ENCODE results near the gene NIM1K. TPM values are rescaled to one million over a fixed set of nuclear protein-coding genes. Genes with fewer than 3 reads are reported as not detected.
A peak's percentile ranks its signal among the peaks of the same experiment; 100 is the strongest.
"Not testable (repeated sequence)": the region's sequence is repeated elsewhere in the genome, so short reads cannot be mapped to it uniquely, and the experiment has no call there.

NIM1K gene
- total and polyA plus RNA-seq, 2 experiments from 2014 or later, result 1.2 to 4.9 TPM

GRCh38 chr5:43195670-43196265 is 3.7 kb downstream of the NIM1K start:
- WGBS, 2 experiments (ENCODE audit: low coverage in 1 of 2, low lambda C conversion rate in 2 of 2, missing lambda C conversion rate in 2 of 2), result 74 to 75% methylated on average over 7 of the region's 7 CpGs
- H3K9me3 ChIP-seq (ENCODE audit: low read depth), result no peaks in the 10 kb centered on the region
- H3K27me3 ChIP-seq (replicated peaks; ENCODE audit: insufficient read depth), result no peaks in the 10 kb centered on the region
- no peaks in the 10 kb centered on the region for H4K20me1 ChIP-seq (ENCODE audit: insufficient read depth)
- DNase-seq, result no peak
- no peak overlapping the region for H2AFZ ChIP-seq
- no peak overlapping the region for H3K27ac ChIP-seq
- H3K36me3 ChIP-seq (ENCODE audit: low read depth), result no peaks in the 10 kb centered on the region
- peaks cover 6% of the 10 kb centered on the region for H3K4me1 ChIP-seq (ENCODE audit: insufficient read depth)
- TF ChIP-seq EZH2 (IDR thresholded peaks at IDR 0.05; ENCODE audit: insufficient read depth, poor library complexity, severe bottlenecking) (no peak), EZH2phosphoT487 (IDR thresholded peaks at IDR 0.05; ENCODE audit: insufficient read depth, low read depth) (no peak)
- no peak overlapping the region for H3K4me3 ChIP-seq
- no peak overlapping the region for H3K9ac ChIP-seq
- no peak overlapping the region for H3K4me2 ChIP-seq (ENCODE audit: unreplicated experiment)
- H3F3A ChIP-seq (ENCODE audit: insufficient read depth), result peaks cover 16% of the 10 kb centered on the region
- no peaks in the 10 kb centered on the region for H3K79me2 ChIP-seq (ENCODE audit: insufficient read depth)
- no peaks in the 10 kb centered on the region for H3K9me2 ChIP-seq (ENCODE audit: insufficient read depth)
- in situ Hi-C loops (cut with MboI), result no loop called here

GRCh38 chr5:43197535-43197934 is 5.5 kb downstream of the NIM1K start:
- DNase-seq, result no peak
- Histone ChIP-seq H3F3A (ENCODE audit: insufficient read depth) (peaks cover 9% of the 10 kb centered on the region; the same call in 1 of the 2 replicates), H2AFZ (no peak overlapping the region), H3K4me2 (ENCODE audit: unreplicated experiment) (no peak overlapping the region), H3K79me2 (ENCODE audit: insufficient read depth) (no peaks in the 10 kb centered on the region), H3K9me2 (ENCODE audit: insufficient read depth) (no peaks in the 10 kb centered on the region), H3K27ac (no peak overlapping the region), H3K4me1 (ENCODE audit: insufficient read depth) (peaks cover 6% of the 10 kb centered on the region), H3K4me3 (no peak overlapping the region), H3K36me3 (ENCODE audit: low read depth) (no peaks in the 10 kb centered on the region), H3K27me3 (replicated peaks; ENCODE audit: insufficient read depth) (no peaks in the 10 kb centered on the region), H3K9me3 (ENCODE audit: low read depth) (no peaks in the 10 kb centered on the region), H3K9ac (no peak overlapping the region), H4K20me1 (ENCODE audit: insufficient read depth) (no peaks in the 10 kb centered on the region)
- TF ChIP-seq EZH2phosphoT487 (IDR thresholded peaks at IDR 0.05; ENCODE audit: insufficient read depth, low read depth), result no peak
- no peak for TF ChIP-seq EZH2 (IDR thresholded peaks at IDR 0.05; ENCODE audit: insufficient read depth, poor library complexity, severe bottlenecking)
- in situ Hi-C loops (cut with MboI), result no loop called here
- 62 to 68% methylated on average over 3 of the region's 3 CpGs for WGBS, 2 experiments (ENCODE audit: low coverage in 1 of 2, low lambda C conversion rate in 2 of 2, missing lambda C conversion rate in 2 of 2)

DNA sequence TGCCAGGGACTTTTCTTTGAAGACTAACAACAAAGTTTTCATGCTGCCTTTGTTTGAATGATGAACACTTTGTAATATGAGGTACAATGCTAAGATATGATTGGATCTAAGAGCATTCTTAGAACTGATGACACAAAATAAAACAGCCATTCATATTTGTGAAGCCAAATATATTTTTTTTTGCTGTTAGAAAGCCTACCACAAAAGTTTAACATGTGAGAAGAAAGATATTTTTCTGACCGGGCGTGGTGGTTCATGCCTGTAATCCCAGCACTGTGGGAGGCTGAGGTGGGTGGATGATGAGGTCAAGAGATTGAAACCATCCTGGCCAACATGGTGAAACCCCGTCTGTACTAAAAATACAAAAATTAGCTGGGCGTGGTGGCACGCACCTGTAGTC is 9.4 kb downstream of the NIM1K start:
- H3K36me3 ChIP-seq (ENCODE audit: low read depth); H3K4me1 ChIP-seq (ENCODE audit: insufficient read depth); H3F3A ChIP-seq (ENCODE audit: insufficient read depth); H3K79me2 ChIP-seq (ENCODE audit: insufficient read depth); H3K4me3 ChIP-seq; H4K20me1 ChIP-seq (ENCODE audit: insufficient read depth); H3K9ac ChIP-seq; in situ Hi-C loops (cut with MboI); H3K9me2 ChIP-seq (ENCODE audit: insufficient read depth); H3K27ac ChIP-seq; H3K4me2 ChIP-seq (ENCODE audit: unreplicated experiment); DNase-seq; H2AFZ ChIP-seq; H3K27me3 ChIP-seq (replicated peaks; ENCODE audit: insufficient read depth); H3K9me3 ChIP-seq (ENCODE audit: low read depth): not testable (repeated sequence)
- 85 to 98% methylated on average over 5 of the region's 5 CpGs for WGBS, 2 experiments (ENCODE audit: low coverage in 1 of 2, low lambda C conversion rate in 2 of 2, missing lambda C conversion rate in 2 of 2)

DNA sequence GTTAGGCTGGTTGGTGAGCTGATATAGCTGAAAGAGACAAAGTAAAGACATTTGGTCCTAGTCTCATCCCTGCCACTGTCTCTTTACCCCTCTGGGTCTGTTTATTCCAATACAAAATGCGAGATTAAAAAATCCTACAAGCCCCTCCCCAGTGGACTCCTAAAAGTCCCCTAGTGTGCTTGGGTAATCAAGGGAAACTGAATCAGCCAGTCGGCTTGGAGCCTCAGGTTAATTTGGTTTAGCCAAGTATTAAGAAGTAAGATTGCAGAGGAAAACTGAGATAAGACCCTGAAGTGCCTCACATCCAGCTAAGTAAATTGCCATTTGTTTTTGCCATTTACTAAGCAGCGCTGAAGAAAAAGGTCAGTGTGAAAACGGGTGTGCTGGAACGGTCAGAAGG is 10.4 kb downstream of the NIM1K start:
- no peaks in the 10 kb centered on the region for H3K9me2 ChIP-seq (ENCODE audit: insufficient read depth)
- no peak for DNase-seq
- no peak overlapping the region for H3K4me2 ChIP-seq (ENCODE audit: unreplicated experiment)
- no peak overlapping the region for H2AFZ ChIP-seq
- no peaks in the 10 kb centered on the region for H3K9me3 ChIP-seq (ENCODE audit: low read depth)
- no peak overlapping the region for H3K9ac ChIP-seq
- H3K36me3 ChIP-seq (ENCODE audit: low read depth), result no peaks in the 10 kb centered on the region
- H3K27me3 ChIP-seq (replicated peaks; ENCODE audit: insufficient read depth), result no peaks in the 10 kb centered on the region
- H4K20me1 ChIP-seq (ENCODE audit: insufficient read depth), result no peaks in the 10 kb centered on the region
- TF ChIP-seq EZH2phosphoT487 (IDR thresholded peaks at IDR 0.05; ENCODE audit: insufficient read depth, low read depth) (no peak), EZH2 (IDR thresholded peaks at IDR 0.05; ENCODE audit: insufficient read depth, poor library complexity, severe bottlenecking) (no peak)
- no peaks in the 10 kb centered on the region for H3F3A ChIP-seq (ENCODE audit: insufficient read depth)
- WGBS, 2 experiments (ENCODE audit: low coverage in 1 of 2, low lambda C conversion rate in 2 of 2, missing lambda C conversion rate in 2 of 2), result 87 to 89% methylated on average over 5 of the region's 5 CpGs
- H3K27ac ChIP-seq, result no peak overlapping the region
- in situ Hi-C loops (cut with MboI), result no loop called here
- H3K4me1 ChIP-seq (ENCODE audit: insufficient read depth), result peaks cover 1% of the 10 kb centered on the region; the same call in 1 of the 2 replicates
- H3K4me3 ChIP-seq, result no peak overlapping the region
- H3K79me2 ChIP-seq (ENCODE audit: insufficient read depth), result no peaks in the 10 kb centered on the region

DNA sequence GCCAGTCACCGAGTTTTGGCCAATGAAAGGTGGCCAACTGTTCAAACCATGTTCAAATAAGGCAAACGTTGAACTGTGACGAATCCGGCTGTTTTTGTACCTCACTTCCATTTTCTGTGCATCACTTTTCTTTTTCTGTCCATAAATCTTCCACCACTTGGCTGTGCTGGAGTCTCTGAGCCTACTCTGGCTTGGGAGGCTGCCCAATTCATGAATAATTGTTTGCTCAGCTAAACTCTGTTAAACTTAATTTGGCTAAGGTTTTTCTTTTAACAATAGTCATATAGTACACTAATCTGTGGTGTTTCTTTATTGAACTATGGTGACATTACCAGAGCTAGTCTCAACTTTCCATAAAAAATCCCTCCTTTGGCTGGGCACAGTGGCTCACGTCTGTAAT is 11.3 kb downstream of the NIM1K start:
- H3K9me2 ChIP-seq (ENCODE audit: insufficient read depth), result no peaks in the 10 kb centered on the region

More for the DNA sequence above, 11.3 kb downstream of the NIM1K start:
- Histone ChIP-seq H3K36me3 (ENCODE audit: low read depth) (no peaks in the 10 kb centered on the region), H3K27me3 (replicated peaks; ENCODE audit: insufficient read depth) (no peaks in the 10 kb centered on the region), H3K9ac (no peak overlapping the region), H3K4me2 (ENCODE audit: unreplicated experiment) (no peak overlapping the region), H3K9me3 (ENCODE audit: low read depth) (no peaks in the 10 kb centered on the region), H3K79me2 (ENCODE audit: insufficient read depth) (no peaks in the 10 kb centered on the region), H3F3A (ENCODE audit: insufficient read depth) (no peaks in the 10 kb centered on the region), H3K4me3 (no peak overlapping the region), H3K4me1 (ENCODE audit: insufficient read depth) (peaks cover 8% of the 10 kb centered on the region), H3K27ac (no peak overlapping the region), H4K20me1 (ENCODE audit: insufficient read depth) (no peaks in the 10 kb centered on the region), H2AFZ (no peak overlapping the region)
- 74 to 77% methylated on average over 5 of the region's 5 CpGs for WGBS, 2 experiments (ENCODE audit: low coverage in 1 of 2, low lambda C conversion rate in 2 of 2, missing lambda C conversion rate in 2 of 2)
- TF ChIP-seq EZH2phosphoT487 (IDR thresholded peaks at IDR 0.05; ENCODE audit: insufficient read depth, low read depth) (no peak), EZH2 (IDR thresholded peaks at IDR 0.05; ENCODE audit: insufficient read depth, poor library complexity, severe bottlenecking) (no peak)
- DNase-seq, result peak; percentile 57
- in situ Hi-C loops (cut with MboI), result no loop called here

Measured in GM23248 (cell line).